H9 (cell line): ENCODE measurements around the gene MYLK4. TPM values are rescaled to one million over a fixed set of nuclear protein-coding genes. Genes with fewer than 3 reads are reported as not detected.

Source experiments
- DNase-seq: peaks from one replicate; pipeline ENCODE4 v3.0.0-alpha.2; 2017
- H2AFZ ChIP-seq: one replicate; pipeline ENCODE4 v1.6.1; 2013; ENCODE audit warnings: mild to moderate bottlenecking, low read length, control low read depth, moderate library complexity
- H2AK5ac ChIP-seq: 2 replicates; pipeline ENCODE4 v1.6.1; 2013; ENCODE audit warnings: low read length, control low read depth, mixed read lengths; ENCODE audit not compliant: insufficient read length
- H2BK120ac ChIP-seq: one replicate; pipeline ENCODE4 v1.6.1; 2013; ENCODE audit warnings: low read depth, mild to moderate bottlenecking, low read length, control low read depth, inconsistent platforms; ENCODE audit not compliant: poor library complexity, severe bottlenecking
- H2BK12ac ChIP-seq: 2 replicates; pipeline ENCODE4 v1.6.1; 2013; ENCODE audit warnings: low read length, control low read depth, mixed read lengths, low read depth; ENCODE audit not compliant: insufficient read length
- H2BK15ac ChIP-seq: 2 replicates; pipeline ENCODE4 v1.6.1; 2013; ENCODE audit warnings: low read depth, low read length, control low read depth
- H2BK20ac ChIP-seq: one replicate; pipeline ENCODE4 v1.6.1; 2013; ENCODE audit warnings: low read depth, mild to moderate bottlenecking, low read length, control low read depth, inconsistent platforms; ENCODE audit not compliant: poor library complexity, severe bottlenecking
- H2BK5ac ChIP-seq: 2 replicates; pipeline ENCODE4 v1.6.1; 2013; ENCODE audit warnings: low read length, control low read depth, mixed read lengths; ENCODE audit not compliant: insufficient read length
- H3K14ac ChIP-seq: 2 replicates; pipeline ENCODE4 v1.6.1; 2013; ENCODE audit warnings: low read length, control low read depth; ENCODE audit not compliant: insufficient read depth
- H3K18ac ChIP-seq: 2 replicates; pipeline ENCODE4 v1.6.1; 2013; ENCODE audit warnings: low read depth, mild to moderate bottlenecking, mixed read lengths, low read length, control low read depth; ENCODE audit not compliant: insufficient read length
- H3K23ac ChIP-seq: 2 replicates; pipeline ENCODE4 v1.6.1; 2013; ENCODE audit warnings: low read length, control low read depth, mixed read lengths, low read depth; ENCODE audit not compliant: insufficient read length
- H3K23me2 ChIP-seq: 2 replicates; pipeline ENCODE4 v1.6.1; 2013; ENCODE audit warnings: low read depth, mild to moderate bottlenecking, mixed read lengths, low read length, control low read depth; ENCODE audit not compliant: insufficient read length, poor library complexity, severe bottlenecking
- H3K27ac ChIP-seq: 2 replicates; pipeline ENCODE4 v1.5.1; 2013; ENCODE audit warnings: low read length, control low read depth, mixed read lengths, low read depth; ENCODE audit not compliant: insufficient read length
- H3K27me3 ChIP-seq: 2 replicates; pipeline ENCODE4 v1.6.1; 2013; ENCODE audit warnings: low read length, control low read depth, inconsistent platforms; ENCODE audit not compliant: insufficient read depth
- H3K4ac ChIP-seq: 2 replicates; pipeline ENCODE4 v1.6.1; 2013; ENCODE audit warnings: low read depth, mild to moderate bottlenecking, control low read depth, inconsistent platforms, low read length, moderate library complexity
- H3K4me1 ChIP-seq: 2 replicates; pipeline ENCODE4 v1.6.1; 2013; ENCODE audit warnings: low read length, control low read depth, inconsistent platforms; ENCODE audit not compliant: insufficient read depth
- H3K4me2 ChIP-seq: 2 replicates; pipeline ENCODE4 v1.6.1; 2013; ENCODE audit warnings: low read length, control low read depth, mixed read lengths; ENCODE audit not compliant: insufficient read length, insufficient read depth
- H3K56ac ChIP-seq: 2 replicates; pipeline ENCODE4 v1.6.1; 2013; ENCODE audit warnings: low read depth, mild to moderate bottlenecking, mixed read lengths, low read length, control low read depth; ENCODE audit not compliant: insufficient read length
- H3K79me1 ChIP-seq: 2 replicates; pipeline ENCODE4 v1.6.1; 2013; ENCODE audit warnings: low read depth, mild to moderate bottlenecking, moderate library complexity, low read length, control low read depth, inconsistent platforms; ENCODE audit not compliant: insufficient read depth, poor library complexity, severe bottlenecking
- H3K79me2 ChIP-seq: 2 replicates; pipeline ENCODE4 v1.6.1; 2013; ENCODE audit warnings: low read length, control low read depth, inconsistent platforms; ENCODE audit not compliant: insufficient read depth
- H3K9ac ChIP-seq: 2 replicates; pipeline ENCODE4 v1.6.1; 2013; ENCODE audit warnings: low read length, control low read depth, mixed read lengths; ENCODE audit not compliant: insufficient read length; ENCODE audit errors: extremely low read depth
- H3K9me3 ChIP-seq: one replicate; pipeline ENCODE4 v1.6.1; 2013; ENCODE audit warnings: low read depth, low read length, inconsistent platforms; ENCODE audit not compliant: control insufficient read depth
- H3T11ph ChIP-seq: one replicate; pipeline ENCODE4 v1.6.1; 2013; ENCODE audit warnings: mild to moderate bottlenecking, low read length, control low read depth, inconsistent platforms
- H4K20me1 ChIP-seq: one replicate; pipeline ENCODE4 v1.6.1; 2013; ENCODE audit not compliant: control insufficient read depth, insufficient read length, insufficient read depth
- H4K5ac ChIP-seq: 2 replicates; pipeline ENCODE4 v1.6.1; 2013; ENCODE audit warnings: low read depth, mild to moderate bottlenecking, mixed read lengths, low read length, control low read depth; ENCODE audit not compliant: insufficient read length
- H4K8ac ChIP-seq: replicated peaks from 2 replicates; pipeline ENCODE4 v1.6.1; 2013; ENCODE audit warnings: low read length, control low read depth, mixed read lengths, low read depth; ENCODE audit not compliant: insufficient read length
- H4K91ac ChIP-seq: 2 replicates; pipeline ENCODE4 v1.6.1; 2013; ENCODE audit warnings: low read depth, mild to moderate bottlenecking, moderate library complexity, mixed read lengths, low read length, control low read depth; ENCODE audit not compliant: insufficient read length
- H3K27ac Mint-ChIP-seq, 3 experiments: 2 replicates in 2 of 3; 3 replicates in 1 of 3; pipeline ENCODE4 v1.8.0; 2020 to 2021; ENCODE audit warnings: mixed read lengths in 3 of 3, mild to moderate bottlenecking in 1 of 3, moderate library complexity in 1 of 3
- H3K27me3 Mint-ChIP-seq: 2 replicates; pipeline ENCODE4 v1.8.0; 2021; ENCODE audit warnings: low read depth, mild to moderate bottlenecking, moderate library complexity, mixed read lengths
- H3K36me3 Mint-ChIP-seq, 3 experiments: 2 replicates in 2 of 3; 3 replicates in 1 of 3; pipeline ENCODE4 v1.8.0; 2020 to 2021; ENCODE audit warnings: low read depth in 3 of 3, mixed read lengths in 3 of 3; ENCODE audit not compliant: insufficient read depth in 1 of 3
- H3K4me1 Mint-ChIP-seq, 2 experiments: 2 replicates each; pipeline ENCODE4 v1.8.0; 2020; ENCODE audit warnings: mixed read lengths in 2 of 2
- H3K4me3 Mint-ChIP-seq, 2 experiments: 2 replicates in 1 of 2; 3 replicates in 1 of 2; pipeline ENCODE4 v1.8.0; 2020 to 2021; ENCODE audit warnings: mild to moderate bottlenecking in 2 of 2, mixed read lengths in 2 of 2, moderate library complexity in 1 of 2
- H3K9me3 Mint-ChIP-seq, 2 experiments: 2 replicates in 1 of 2; 3 replicates in 1 of 2; pipeline ENCODE4 v1.8.0; 2020; ENCODE audit warnings: mild to moderate bottlenecking in 2 of 2, mixed read lengths in 2 of 2, moderate library complexity in 1 of 2
- WGBS: extraction: QIAGEN DNeasy Blood & Tissue Kit; methylation state at CpG from one replicate; pipeline ENCODE4 v1.1.7; 2013; ENCODE audit warnings: missing lambda C conversion rate, low lambda C conversion rate, mixed read lengths; ENCODE audit not compliant: insufficient read length; ENCODE audit errors: extremely low coverage; 5-methylcytosine and 5-hydroxymethylcytosine counted together
- total RNA-seq: library from RNA; stranded (reverse); gene quantifications from 2 replicates; pipeline ENCODE4 v1.2.1, GENCODE V29; 2021
- TF ChIP-seq, protein P1 (sequence below): fragments of 200-600 bp; sonication (generic); conservative IDR thresholded peaks from 3 replicates; pipeline ENCODE4 v1.8.0; 2021; ENCODE audit warnings: antibody characterized with exemption, mild to moderate bottlenecking

MYLK4 gene
- total RNA-seq, 1 experiment from 2014 or later, result 0.28 TPM

DNA sequence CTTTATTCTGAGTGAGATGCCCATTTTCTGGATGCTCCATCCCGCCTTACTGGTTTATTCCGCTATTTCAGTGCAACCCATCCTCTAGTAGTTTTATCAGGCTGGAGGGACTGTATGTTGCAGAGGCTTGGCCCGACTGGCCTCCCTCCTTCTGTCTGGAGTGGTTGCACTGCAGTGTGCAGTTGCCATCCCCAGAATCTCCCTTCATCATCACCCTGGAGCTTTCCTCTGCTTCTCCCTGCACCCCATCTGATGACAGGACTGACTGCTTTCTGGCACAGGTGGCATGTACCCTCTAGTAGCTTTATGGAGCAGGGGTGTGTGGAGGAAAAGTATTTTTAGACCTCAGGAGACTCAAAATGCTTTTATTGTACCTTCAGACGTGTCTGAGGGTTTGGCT is 35.5 kb upstream of the MYLK4 start:
- H3K79me2 ChIP-seq, result no peaks in the 10 kb centered on the region
- no peaks in the 10 kb centered on the region for H3K23me2 ChIP-seq
- no CpG with 5 or more reads among the region's 4 CpGs for WGBS

More for the DNA sequence above, 35.5 kb upstream of the MYLK4 start:
- Histone ChIP-seq H3T11ph (no peak overlapping the region), H2BK5ac (no peak overlapping the region), H3K4me1 (no peaks in the 10 kb centered on the region), H4K91ac (no peak overlapping the region), H3K4ac (no peak overlapping the region), H4K8ac (no peak overlapping the region), H3K14ac (no peak overlapping the region), H4K20me1 (no peaks in the 10 kb centered on the region), H4K5ac (no peak overlapping the region), H3K27ac (no peak overlapping the region), H2BK12ac (no peak overlapping the region), H2AK5ac (no peak overlapping the region), H2AFZ (no peak overlapping the region), H3K56ac (no peak overlapping the region), H3K27me3 (no peaks in the 10 kb centered on the region), H3K79me1 (no peaks in the 10 kb centered on the region), H2BK15ac (no peak overlapping the region), H3K9ac (no peak overlapping the region), H3K18ac (no peak overlapping the region), H2BK20ac (no peak overlapping the region), H3K23ac (no peak overlapping the region), H3K4me2 (no peak overlapping the region), H3K9me3 (no peaks in the 10 kb centered on the region), H2BK120ac (no peak overlapping the region)
- Mint-ChIP-seq H3K9me3 (no peaks in the 10 kb centered on the region; a peak in 1 of 5 replicates), H3K4me3 (no peak overlapping the region; a peak in 1 of 5 replicates), H3K36me3 (peaks cover 23 to 36% (median 30%) of the 10 kb centered on the region in 3 experiments), H3K27me3 (no peaks in the 10 kb centered on the region; the same call in 1 of the 2 replicates), H3K27ac (no peak overlapping the region), H3K4me1 (peaks cover 14 to 15% of the 10 kb centered on the region in 2 experiments)
- no peak for DNase-seq
- TF ChIP-seq, protein P1, sequence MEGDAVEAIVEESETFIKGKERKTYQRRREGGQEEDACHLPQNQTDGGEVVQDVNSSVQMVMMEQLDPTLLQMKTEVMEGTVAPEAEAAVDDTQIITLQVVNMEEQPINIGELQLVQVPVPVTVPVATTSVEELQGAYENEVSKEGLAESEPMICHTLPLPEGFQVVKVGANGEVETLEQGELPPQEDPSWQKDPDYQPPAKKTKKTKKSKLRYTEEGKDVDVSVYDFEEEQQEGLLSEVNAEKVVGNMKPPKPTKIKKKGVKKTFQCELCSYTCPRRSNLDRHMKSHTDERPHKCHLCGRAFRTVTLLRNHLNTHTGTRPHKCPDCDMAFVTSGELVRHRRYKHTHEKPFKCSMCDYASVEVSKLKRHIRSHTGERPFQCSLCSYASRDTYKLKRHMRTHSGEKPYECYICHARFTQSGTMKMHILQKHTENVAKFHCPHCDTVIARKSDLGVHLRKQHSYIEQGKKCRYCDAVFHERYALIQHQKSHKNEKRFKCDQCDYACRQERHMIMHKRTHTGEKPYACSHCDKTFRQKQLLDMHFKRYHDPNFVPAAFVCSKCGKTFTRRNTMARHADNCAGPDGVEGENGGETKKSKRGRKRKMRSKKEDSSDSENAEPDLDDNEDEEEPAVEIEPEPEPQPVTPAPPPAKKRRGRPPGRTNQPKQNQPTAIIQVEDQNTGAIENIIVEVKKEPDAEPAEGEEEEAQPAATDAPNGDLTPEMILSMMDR, result no peak
